Breast epithelium (tissue), 3 donors: ENCODE results near the gene MAPKAP1.

Source experiments
- CTCF ChIP-seq, 3 donors: fragments of 450-650 bp; IDR thresholded peaks; one replicate each; pipeline ENCODE4 v1.5.1; 2016 to 2017; ENCODE audit warnings: antibody characterized with exemption in 3 of 3, mild to moderate bottlenecking in 3 of 3, moderate library complexity in 3 of 3
- POLR2A ChIP-seq: fragments of 450-650 bp; IDR thresholded peaks from one replicate; pipeline ENCODE4 v1.6.1; 2016; ENCODE audit warnings: antibody characterized with exemption, mild to moderate bottlenecking, moderate library complexity
- POLR2AphosphoS5 ChIP-seq, 3 donors: sonication (generic); formaldehyde crosslinking; IDR thresholded peaks; one replicate each; pipeline ENCODE4 v1.6.1; 2017; ENCODE audit warnings: antibody characterized with exemption in 3 of 3

- no peak for TF ChIP-seq POLR2AphosphoS5 (IDR thresholded peaks at IDR 0.05)
- TF ChIP-seq CTCF (IDR thresholded peaks at IDR 0.05), result no peak
- no peak for TF ChIP-seq POLR2A
These were observed 15.1 kb downstream of the MAPKAP1 start for GRCh38 chr9:125691869-125692268.
